Muscle of arm (tissue), 14 donors: Measurements from ENCODE around the gene B4GALNT1. TPM values are rescaled to one million over a fixed set of nuclear protein-coding genes. Genes with fewer than 3 reads are reported as not detected.
"Not testable (repeated sequence)": the region's sequence is repeated elsewhere in the genome, so short reads cannot be mapped to it uniquely, and the experiment has no call there.

Source experiments
- DNase-seq: peaks from one replicate; pipeline ENCODE4 v3.0.0-alpha.2; 2013
- long read RNA-seq, 11 donors: transcript quantifications; one replicate each; lab custom pipeline, GENCODE V29; 2026
- polyA plus RNA-seq, 12 donors: library from polyadenylated mRNA; unstranded; fragments of 120-200 nt; gene quantifications; one replicate each; pipeline ENCODE4 v1.2.1, GENCODE V29; 2013; ENCODE audit not compliant: insufficient read length in 12 of 12

The B4GALNT1 gene
- polyA plus RNA-seq, result 10 to 100 TPM in 1 of 12 donors, 1 to 10 TPM in 10, not detected in 1; 1.7 to 12.2 (median 2.6) TPM
- long read RNA-seq, donor 1, partial matches to known transcripts, result 0 of 3 reads
- long read RNA-seq, donor 1, other reads (novel, unspliced or antisense), result 0 of 3 reads
- long read RNA-seq, donor 2, result 0 reads
- long read RNA-seq, donor 3, result 0 reads
- long read RNA-seq, donor 4, result 0 reads
- long read RNA-seq, donor 5, result 0 reads
- long read RNA-seq, donor 6, result 0 reads
- long read RNA-seq, donor 7, result 0 reads
- long read RNA-seq, donor 8, result 0 reads
- long read RNA-seq, donor 9, result 0 reads
- long read RNA-seq, donor 10, result 0 reads
- long read RNA-seq, donor 11, partial matches to known transcripts, result 5 of 5 reads
- long read RNA-seq, donor 11, other reads (novel, unspliced or antisense), result 0 of 5 reads

GRCh38 chr12:57632958-57633840 is at the start of gene B4GALNT1:
TSS of gene B4GALNT1 (minus strand) at chr12:57633201. CDS start at chr12:57632132, 1,069 bp downstream.
- DNase-seq, result peak; percentile 66

- no peak for DNase-seq
These were observed 46.7 kb upstream of the B4GALNT1 start for GRCh38 chr12:57679697-57680096.

- not testable (repeated sequence) for DNase-seq
These were observed 44.9 kb upstream of the B4GALNT1 start for GRCh38 chr12:57677947-57678346.

- no peak for DNase-seq
These were observed 41.7 kb upstream of the B4GALNT1 start for GRCh38 chr12:57674691-57675090.

GRCh38 chr12:57672801-57673200 is 39.8 kb upstream of the B4GALNT1 start:
- DNase-seq, result no peak

DNA sequence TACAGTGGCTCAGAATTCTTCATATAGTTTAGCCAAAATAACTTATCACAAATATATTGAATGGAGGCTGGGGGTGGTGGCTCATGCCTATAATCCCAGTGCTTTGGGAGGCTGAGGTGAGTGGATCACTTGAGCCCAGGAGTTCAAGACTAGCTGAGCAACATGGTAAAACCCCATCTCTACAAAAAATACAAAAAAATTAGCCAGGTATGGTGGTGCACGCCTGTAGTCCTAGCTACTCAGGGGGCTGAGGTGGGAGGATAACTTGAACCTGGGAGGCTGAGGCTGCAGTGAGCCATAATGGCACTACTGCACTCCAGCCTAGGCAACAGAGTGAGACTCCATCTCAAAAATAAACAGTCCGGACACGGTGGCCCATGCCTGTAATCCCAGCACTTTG is 38.8 kb upstream of the B4GALNT1 start:
- not testable (repeated sequence) for DNase-seq

DNA sequence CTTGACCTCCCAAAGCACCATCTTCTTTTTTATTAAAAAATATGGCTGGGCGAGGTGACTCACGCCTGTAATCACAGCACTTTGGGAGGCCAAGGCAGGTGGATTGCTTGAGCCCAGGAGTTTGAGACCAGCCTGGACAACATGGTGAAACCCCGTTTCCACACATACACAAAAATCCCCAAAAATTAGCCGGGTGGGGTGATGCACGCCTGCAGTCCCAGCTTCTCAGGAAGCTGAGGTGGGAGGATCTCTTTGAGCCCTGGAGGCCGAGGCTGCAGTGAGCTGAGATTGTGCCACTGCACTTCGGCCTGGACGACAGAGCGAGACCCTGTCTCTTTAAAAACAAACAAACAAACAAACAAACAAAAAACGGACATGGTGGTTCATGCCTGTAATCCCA is 36.7 kb upstream of the B4GALNT1 start:
- DNase-seq, result not testable (repeated sequence)

GRCh38 chr12:57666897-57667296 is 33.9 kb upstream of the B4GALNT1 start:
- DNase-seq, result no peak

GRCh38 chr12:57665066-57665820 is 32.2 kb upstream of the B4GALNT1 start:
- DNase-seq, result not testable (repeated sequence)

DNA sequence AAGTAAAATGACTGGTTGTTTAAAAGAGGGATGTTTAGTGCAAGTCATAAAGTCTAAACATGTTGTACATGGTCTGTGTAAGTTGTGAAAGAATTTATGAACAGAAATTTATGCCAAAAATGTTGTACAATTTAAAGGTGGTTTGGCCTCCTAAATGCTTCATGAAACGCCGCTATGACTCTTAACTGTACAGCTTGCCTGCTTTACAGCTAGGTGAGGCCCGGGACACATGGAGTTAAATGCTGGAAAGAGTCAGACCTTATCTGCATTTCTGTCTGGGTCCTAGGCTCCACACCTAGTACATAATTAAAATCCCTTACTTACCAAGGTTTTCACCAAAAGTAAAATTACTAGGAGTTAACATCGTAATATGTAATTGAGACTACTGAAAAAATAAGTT is 28.4 kb upstream of the B4GALNT1 start:
- DNase-seq, result no peak

DNA sequence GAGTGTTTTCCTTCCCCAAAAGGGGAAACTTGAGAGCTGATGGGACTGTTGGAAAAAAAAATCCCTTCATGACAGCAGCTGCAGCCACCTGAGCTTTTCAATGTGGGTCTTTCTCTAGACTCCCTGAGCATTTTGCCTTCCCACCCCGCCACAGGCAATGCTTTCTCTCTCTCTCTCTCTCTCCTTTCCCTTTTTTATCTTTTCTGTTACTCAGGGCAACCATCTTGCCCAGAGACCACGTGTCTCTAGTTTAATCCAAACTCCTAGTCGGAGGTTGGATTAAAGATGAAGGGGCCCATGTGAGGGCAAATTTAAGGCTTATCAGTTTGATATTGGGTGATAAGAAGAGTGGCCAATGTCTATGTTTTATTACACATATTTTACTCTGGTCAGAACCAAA is 25.9 kb upstream of the B4GALNT1 start:
- no peak for DNase-seq

- DNase-seq, result no peak
These were observed 24.7 kb upstream of the B4GALNT1 start for GRCh38 chr12:57657744-57658143.

DNA sequence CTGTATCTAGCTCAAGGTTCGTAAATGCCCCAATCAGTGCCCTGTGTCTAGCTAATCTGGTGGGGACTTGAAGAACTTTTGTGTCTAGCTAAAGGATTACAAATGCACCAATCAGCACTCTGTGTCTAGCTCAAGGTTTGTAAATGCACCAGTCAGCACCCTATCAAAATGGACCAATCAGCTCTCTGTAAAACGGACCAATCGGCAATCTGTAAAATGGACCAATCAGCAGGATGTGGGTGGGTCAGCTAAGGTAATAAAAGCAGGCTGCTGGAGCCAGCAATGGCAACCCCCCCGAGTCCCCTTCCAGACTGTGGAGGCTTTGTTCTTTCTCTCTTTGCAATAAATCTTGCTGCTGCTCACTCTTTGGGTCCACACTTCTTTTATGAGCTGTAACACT is 23.4 kb upstream of the B4GALNT1 start:
- DNase-seq, result not testable (repeated sequence)

GRCh38 chr12:57655541-57656240 is 22.7 kb upstream of the B4GALNT1 start:
- no peak for DNase-seq

GRCh38 chr12:57654042-57654441 is 21.0 kb upstream of the B4GALNT1 start:
- no peak for DNase-seq

DNA sequence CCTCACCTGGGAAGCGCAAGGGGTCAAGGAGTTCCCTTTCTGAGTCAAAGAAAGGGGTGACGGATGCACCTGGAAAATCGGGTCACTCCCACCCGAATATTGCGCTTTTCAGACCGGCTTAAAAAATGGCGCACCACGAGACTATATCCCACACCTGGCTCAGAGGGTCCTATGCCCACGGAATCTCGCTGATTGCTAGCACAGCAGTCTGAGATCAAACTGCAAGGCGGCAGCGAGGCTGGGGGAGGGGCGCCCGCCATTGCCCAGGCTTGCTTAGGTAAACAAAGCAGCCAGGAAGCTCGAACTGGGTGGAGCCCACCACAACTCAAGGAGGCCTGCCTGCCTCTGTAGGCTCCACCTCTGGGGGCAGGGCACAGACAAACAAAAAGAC is 13.7 kb upstream of the B4GALNT1 start:
- not testable (repeated sequence) for DNase-seq

DNA sequence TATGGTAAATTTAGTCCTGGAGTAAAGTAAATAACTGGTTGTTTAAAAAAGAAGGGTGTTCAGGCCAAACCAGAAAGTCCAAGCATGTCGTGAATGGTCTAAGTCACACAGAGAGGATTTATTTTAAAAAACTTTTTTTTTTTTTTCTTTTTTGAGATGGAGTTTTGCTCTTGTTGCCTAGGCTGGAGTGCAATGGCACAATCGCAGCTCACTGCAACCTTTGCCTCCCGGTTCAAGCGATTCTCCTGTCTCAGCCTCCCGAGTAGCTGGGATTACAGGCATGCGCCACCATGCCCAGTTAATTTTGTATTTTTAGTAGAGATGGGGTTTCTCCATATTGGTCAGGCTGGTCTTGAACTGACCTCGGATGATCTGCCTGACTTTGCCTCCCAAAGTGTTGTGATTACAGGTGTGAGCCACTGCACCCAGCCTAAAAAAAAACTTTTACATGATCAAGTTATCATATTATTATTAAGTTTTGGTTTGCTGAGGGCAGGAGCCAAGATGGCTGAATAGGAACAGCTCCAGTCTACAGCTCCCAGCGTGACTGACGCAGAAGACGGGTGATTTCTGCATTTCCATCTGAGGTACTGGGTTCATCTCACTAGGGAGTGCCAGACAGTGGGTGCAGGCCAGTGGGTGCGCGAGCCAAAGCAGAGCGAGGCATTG is 13.1 kb upstream of the B4GALNT1 start:
- not testable (repeated sequence) for DNase-seq

- no peak for DNase-seq
These were observed 8.9 kb upstream of the B4GALNT1 start for GRCh38 chr12:57641699-57642442.

- DNase-seq, result no peak
These were observed 7.4 kb upstream of the B4GALNT1 start for GRCh38 chr12:57640175-57641042.
